ENCODE data around the gene RNF167.

DNA sequence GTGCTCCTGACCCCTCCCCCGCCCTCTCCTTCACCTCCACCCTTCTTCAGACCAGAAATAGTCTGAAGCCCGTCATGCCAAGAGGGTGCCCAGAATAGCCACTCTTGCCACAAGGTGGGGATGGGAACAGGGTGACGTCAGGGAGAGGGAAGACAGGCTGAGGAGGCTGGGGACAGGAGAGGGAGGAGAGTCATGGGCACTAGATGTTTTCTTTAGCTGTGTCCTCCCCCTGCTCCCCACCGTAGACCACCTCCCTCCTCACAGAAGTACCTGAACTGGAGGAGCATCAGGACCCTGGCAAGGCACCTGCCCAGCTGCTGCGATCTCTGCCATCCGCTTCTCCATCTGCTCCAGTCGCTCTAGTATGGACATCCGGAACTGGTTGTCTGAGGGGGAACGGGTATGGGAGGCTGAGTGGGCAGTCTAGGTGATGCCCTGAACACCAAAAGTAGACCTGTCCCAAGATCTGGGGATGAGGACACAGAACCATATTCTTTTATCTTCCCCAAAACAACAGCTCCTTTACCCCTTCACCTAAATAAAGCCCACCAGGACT lies 34.1 kb downstream of the RNF167 start:
- TF ChIP-seq, protein P1, sequence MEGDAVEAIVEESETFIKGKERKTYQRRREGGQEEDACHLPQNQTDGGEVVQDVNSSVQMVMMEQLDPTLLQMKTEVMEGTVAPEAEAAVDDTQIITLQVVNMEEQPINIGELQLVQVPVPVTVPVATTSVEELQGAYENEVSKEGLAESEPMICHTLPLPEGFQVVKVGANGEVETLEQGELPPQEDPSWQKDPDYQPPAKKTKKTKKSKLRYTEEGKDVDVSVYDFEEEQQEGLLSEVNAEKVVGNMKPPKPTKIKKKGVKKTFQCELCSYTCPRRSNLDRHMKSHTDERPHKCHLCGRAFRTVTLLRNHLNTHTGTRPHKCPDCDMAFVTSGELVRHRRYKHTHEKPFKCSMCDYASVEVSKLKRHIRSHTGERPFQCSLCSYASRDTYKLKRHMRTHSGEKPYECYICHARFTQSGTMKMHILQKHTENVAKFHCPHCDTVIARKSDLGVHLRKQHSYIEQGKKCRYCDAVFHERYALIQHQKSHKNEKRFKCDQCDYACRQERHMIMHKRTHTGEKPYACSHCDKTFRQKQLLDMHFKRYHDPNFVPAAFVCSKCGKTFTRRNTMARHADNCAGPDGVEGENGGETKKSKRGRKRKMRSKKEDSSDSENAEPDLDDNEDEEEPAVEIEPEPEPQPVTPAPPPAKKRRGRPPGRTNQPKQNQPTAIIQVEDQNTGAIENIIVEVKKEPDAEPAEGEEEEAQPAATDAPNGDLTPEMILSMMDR (conservative IDR thresholded peaks at IDR 0.05; ENCODE audit: low read length) = no peak
- TF ChIP-seq EZH2phosphoT487 (IDR thresholded peaks at IDR 0.05; ENCODE audit: borderline replicate concordance) = no peak

All from Loucy (cell line).